ENCODE data around the gene TRPV5. TPM values are rescaled to one million over a fixed set of nuclear protein-coding genes. Genes with fewer than 3 reads are reported as not detected.

The TRPV5 gene
- total RNA-seq, 2 donors from 2014 or later, result not detected

GRCh38 chr7:142865766-142866165, 67.8 kb downstream of the TRPV5 start:
- Histone ChIP-seq H3K4me3 (no peak overlapping the region), H3K36me3 (no peaks in the 10 kb centered on the region), H3K27ac (no peak overlapping the region), H3K27me3 (no peaks in the 10 kb centered on the region), H3K4me1 (no peaks in the 10 kb centered on the region), H3K9ac (ENCODE audit: low read depth in 2 of 2, low read length in 2 of 2) (no peak overlapping the region), H3K9me3 (no peaks in the 10 kb centered on the region)
- DNase-seq, result no peak
- intact Hi-C loops (cut with DNase I), result no loop called here
- TF ChIP-seq CTCF (IDR thresholded peaks at IDR 0.05), result no peak

GRCh38 chr7:142864980-142865747, 68.4 kb downstream of the TRPV5 start:
- Histone ChIP-seq H3K4me3 (no peak overlapping the region), H3K27me3 (no peaks in the 10 kb centered on the region), H3K9me3 (no peaks in the 10 kb centered on the region), H3K4me1 (no peaks in the 10 kb centered on the region), H3K27ac (no peak overlapping the region), H3K9ac (ENCODE audit: low read depth in 2 of 2, low read length in 2 of 2) (no peak overlapping the region), H3K36me3 (no peaks in the 10 kb centered on the region)
- intact Hi-C loops (cut with DNase I), result no loop called here
- no peak for TF ChIP-seq CTCF (IDR thresholded peaks at IDR 0.05)
- DNase-seq, result no peak

- H3K36me3 ChIP-seq, result no peaks in the 10 kb centered on the region
- H3K4me1 ChIP-seq, result no peaks in the 10 kb centered on the region
- no peak overlapping the region for H3K4me3 ChIP-seq
- no peaks in the 10 kb centered on the region for H3K27me3 ChIP-seq
- no peak overlapping the region for H3K27ac ChIP-seq
- no peak for TF ChIP-seq CTCF (IDR thresholded peaks at IDR 0.05)
- no peaks in the 10 kb centered on the region for H3K9me3 ChIP-seq
- H3K9ac ChIP-seq (ENCODE audit: low read depth in 2 of 2, low read length in 2 of 2), result no peak overlapping the region
- intact Hi-C loops (cut with DNase I), result no loop called here
- no peak for DNase-seq
These were observed 69.5 kb downstream of the TRPV5 start for GRCh38 chr7:142863891-142864685.

GRCh38 chr7:142862786-142863400, 70.7 kb downstream of the TRPV5 start:
- Histone ChIP-seq H3K9ac (ENCODE audit: low read depth in 2 of 2, low read length in 2 of 2) (no peak overlapping the region), H3K27ac (no peak overlapping the region), H3K27me3 (no peaks in the 10 kb centered on the region), H3K9me3 (no peaks in the 10 kb centered on the region), H3K4me3 (no peak overlapping the region), H3K36me3 (no peaks in the 10 kb centered on the region), H3K4me1 (no peaks in the 10 kb centered on the region)
- TF ChIP-seq CTCF (IDR thresholded peaks at IDR 0.05), result no peak
- DNase-seq, result no peak
- intact Hi-C loops (cut with DNase I), result no loop called here

GRCh38 chr7:142862351-142862750, 71.2 kb downstream of the TRPV5 start:
- intact Hi-C loops (cut with DNase I), result no loop called here
- TF ChIP-seq CTCF (IDR thresholded peaks at IDR 0.05), result no peak
- Histone ChIP-seq H3K4me1 (no peaks in the 10 kb centered on the region), H3K27me3 (no peaks in the 10 kb centered on the region), H3K4me3 (no peak overlapping the region), H3K36me3 (no peaks in the 10 kb centered on the region), H3K27ac (no peak overlapping the region), H3K9me3 (no peaks in the 10 kb centered on the region), H3K9ac (ENCODE audit: low read depth in 2 of 2, low read length in 2 of 2) (no peak overlapping the region)
- DNase-seq, result no peak
